Right lobe of liver (tissue), 6 donors: ENCODE data around the gene CSF3R. TPM values are rescaled to one million over a fixed set of nuclear protein-coding genes. Genes with fewer than 3 reads are reported as not detected.

Experiments
- ATAC-seq, 4 donors: fragments of 200-7000 bp; cut with Tn5 transposase; one replicate each; pipeline ENCODE4 v1.9.1; 2020; ENCODE audit warnings: mild to moderate bottlenecking in 4 of 4, moderate library complexity in 4 of 4
- DNase-seq, 3 donors: peaks; one replicate each; pipeline ENCODE4 v3.0.0-alpha.2; 2020
- H3K27ac ChIP-seq, 3 donors: fragments of 200-600 bp; one replicate each; pipeline ENCODE4 v1.8.0; 2022
- H3K27me3 ChIP-seq, 2 donors: fragments of 200-600 bp; one replicate each; pipeline ENCODE4 v1.8.0; 2022
- H3K36me3 ChIP-seq, 4 donors: fragments of 200-600 bp; sonication (generic) in 1 of 4; one replicate each; pipeline versions ENCODE4 v1.5.1 to v1.8.0; 2017 to 2022; ENCODE audit warnings: control low read depth in 1 of 4
- H3K4me1 ChIP-seq, 4 donors: fragments of 200-600 bp; sonication (generic) in 1 of 4; one replicate each; pipeline versions ENCODE4 v1.5.1 to v1.8.0; 2017 to 2022; ENCODE audit warnings: control low read depth in 1 of 4
- H3K4me3 ChIP-seq, 3 donors: fragments of 200-600 bp; one replicate each; pipeline ENCODE4 v1.8.0; 2022
- H3K9me3 ChIP-seq, 4 donors: fragments of 200-600 bp; sonication (generic) in 1 of 4; one replicate each; pipeline versions ENCODE4 v1.5.1 to v1.8.0; 2017 to 2022; ENCODE audit warnings: control low read depth in 1 of 4
- POLR2A ChIP-seq: fragments of 450-650 bp; IDR thresholded peaks from one replicate; pipeline ENCODE4 v1.6.1; 2017; ENCODE audit warnings: antibody characterized with exemption, mild to moderate bottlenecking
- WGBS: methylation state at CpG from one replicate; pipeline ENCODE4 v1.1.6; 2018; ENCODE audit warnings: low coverage, low lambda C conversion rate; ENCODE audit not compliant: insufficient coverage; ENCODE audit errors: missing lambda C conversion rate; 5-methylcytosine and 5-hydroxymethylcytosine counted together
- intact Hi-C, 2 donors: fragments of 100-400 bp; cut with DNase I; formaldehyde crosslinking; loops; one replicate each; pipeline versions ENCODE4 v1.11.2 to v1.14.1; 2022
- total RNA-seq, 6 experiments: library from RNA; depleted of rRNA in 2 of 6; stranded (reverse); fragments of >200 nt in 2 of 6; fragmentation: NEBNext Ultra II Directional in 3 of 6; extraction: Animal tissue kit (Norgen Biotek cat#: 25700) in 3 of 6; gene quantifications; one replicate each; pipeline versions ENCODE4 v1.1.0 to v1.2.4, GENCODE V29; 2016 to 2023
- TF ChIP-seq, protein P1 (sequence below), 4 donors: fragments of 200-600 bp in 3 of 4; fragments of 450-650 bp in 1 of 4; IDR thresholded peaks; one replicate each; pipeline versions ENCODE4 v1.5.1 to v1.8.0; 2016 to 2022; ENCODE audit warnings: antibody characterized with exemption in 4 of 4, mild to moderate bottlenecking in 2 of 4
- donor health status: DM: no; HTN: yes; CAD: no.
- donor health status: DM: no; HTN: no; CAD: no.
- donor health status: DM: no; HTN: no; CAD: no.
- donor health status: DM: no; HTN: yes; CAD: no.
- donor health status: DM: no; HTN: yes; CAD: no.

Gene CSF3R
- total RNA-seq, 6 experiments from 2014 or later = 4.1 to 14.0 (median 9.5) TPM

GRCh38 chr1:36440646-36441045, 42.1 kb downstream of the CSF3R start:
- 92% methylated on average over 3 of the region's 3 CpGs for WGBS
- H3K27ac ChIP-seq = no peak overlapping the region
- intact Hi-C loops = no loop called here

DNA sequence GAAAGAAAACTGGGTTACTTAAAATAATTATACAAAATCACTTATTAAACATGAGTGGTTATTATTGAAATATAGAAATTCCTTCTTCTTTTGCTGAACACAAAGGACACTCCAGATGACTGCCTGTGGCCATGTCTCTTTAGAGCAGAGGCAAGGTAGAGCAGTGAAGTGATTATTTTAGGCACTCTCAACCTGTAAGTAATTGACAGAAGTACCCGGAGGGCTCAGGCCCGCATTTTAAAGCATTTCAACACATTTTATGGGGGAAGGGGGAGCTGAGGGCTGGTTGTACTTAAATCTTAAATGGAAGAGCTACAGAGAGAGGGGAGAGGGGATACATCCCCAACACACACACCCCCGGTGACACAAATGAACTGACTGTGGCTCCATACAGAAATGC, 42.7 kb downstream of the CSF3R start:
- Histone ChIP-seq H3K4me3 (no peak overlapping the region), H3K4me1 (no peaks in the 10 kb centered on the region), H3K27ac (no peak overlapping the region), H3K9me3 (no peaks in the 10 kb centered on the region), H3K27me3 (no peaks in the 10 kb centered on the region), H3K36me3 (no peaks in the 10 kb centered on the region)
- ATAC-seq (no peak), DNase-seq (no peak)
- TF ChIP-seq, protein P1, sequence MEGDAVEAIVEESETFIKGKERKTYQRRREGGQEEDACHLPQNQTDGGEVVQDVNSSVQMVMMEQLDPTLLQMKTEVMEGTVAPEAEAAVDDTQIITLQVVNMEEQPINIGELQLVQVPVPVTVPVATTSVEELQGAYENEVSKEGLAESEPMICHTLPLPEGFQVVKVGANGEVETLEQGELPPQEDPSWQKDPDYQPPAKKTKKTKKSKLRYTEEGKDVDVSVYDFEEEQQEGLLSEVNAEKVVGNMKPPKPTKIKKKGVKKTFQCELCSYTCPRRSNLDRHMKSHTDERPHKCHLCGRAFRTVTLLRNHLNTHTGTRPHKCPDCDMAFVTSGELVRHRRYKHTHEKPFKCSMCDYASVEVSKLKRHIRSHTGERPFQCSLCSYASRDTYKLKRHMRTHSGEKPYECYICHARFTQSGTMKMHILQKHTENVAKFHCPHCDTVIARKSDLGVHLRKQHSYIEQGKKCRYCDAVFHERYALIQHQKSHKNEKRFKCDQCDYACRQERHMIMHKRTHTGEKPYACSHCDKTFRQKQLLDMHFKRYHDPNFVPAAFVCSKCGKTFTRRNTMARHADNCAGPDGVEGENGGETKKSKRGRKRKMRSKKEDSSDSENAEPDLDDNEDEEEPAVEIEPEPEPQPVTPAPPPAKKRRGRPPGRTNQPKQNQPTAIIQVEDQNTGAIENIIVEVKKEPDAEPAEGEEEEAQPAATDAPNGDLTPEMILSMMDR (IDR thresholded peaks at IDR 0.05) = no peak
- no peak for TF ChIP-seq POLR2A
- intact Hi-C loops = no loop called here
- WGBS = 71% methylated on average over 3 of the region's 3 CpGs

More at GRCh38 chr1:36440646-36441045, 42.1 kb downstream of the CSF3R start:
- no peaks in the 10 kb centered on the region for H3K36me3 ChIP-seq
- TF ChIP-seq POLR2A = no peak
- TF ChIP-seq, protein P1 (IDR thresholded peaks at IDR 0.05) = no peak
- DNase-seq (no peak), ATAC-seq (no peak)
- no peaks in the 10 kb centered on the region for H3K27me3 ChIP-seq
- H3K4me3 ChIP-seq = no peak overlapping the region
- H3K9me3 ChIP-seq = no peaks in the 10 kb centered on the region
- H3K4me1 ChIP-seq = no peaks in the 10 kb centered on the region

DNA sequence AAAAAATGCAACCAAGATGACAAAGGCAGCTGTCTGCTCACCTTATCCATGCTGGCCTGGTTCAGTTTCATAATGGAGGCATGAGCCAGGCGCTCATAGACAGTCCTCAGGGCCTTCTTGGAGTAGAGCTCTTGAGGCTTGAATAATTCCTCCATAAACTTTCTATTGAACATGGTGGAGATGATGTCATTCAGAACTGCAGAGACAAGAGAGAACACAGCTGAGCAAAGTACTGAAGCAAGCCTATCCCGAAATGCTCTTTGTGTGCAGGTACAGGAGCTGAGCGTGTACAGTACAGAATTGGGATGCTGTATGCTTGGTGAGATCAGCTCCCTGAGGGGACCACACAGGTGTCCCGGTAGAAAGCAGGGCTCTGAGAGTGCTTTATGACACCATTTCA, 44.0 kb downstream of the CSF3R start:
- H3K27me3 ChIP-seq = no peaks in the 10 kb centered on the region
- no peaks in the 10 kb centered on the region for H3K4me1 ChIP-seq
- 86% methylated on average over 4 of the region's 4 CpGs for WGBS
- H3K36me3 ChIP-seq = no peaks in the 10 kb centered on the region
- ATAC-seq (no peak), DNase-seq (no peak)
- H3K4me3 ChIP-seq = no peak overlapping the region
- intact Hi-C loops = no loop called here
- TF ChIP-seq, protein P1 (IDR thresholded peaks at IDR 0.05) = no peak
- no peak for TF ChIP-seq POLR2A
- H3K27ac ChIP-seq = no peak overlapping the region
- H3K9me3 ChIP-seq = no peaks in the 10 kb centered on the region

DNA sequence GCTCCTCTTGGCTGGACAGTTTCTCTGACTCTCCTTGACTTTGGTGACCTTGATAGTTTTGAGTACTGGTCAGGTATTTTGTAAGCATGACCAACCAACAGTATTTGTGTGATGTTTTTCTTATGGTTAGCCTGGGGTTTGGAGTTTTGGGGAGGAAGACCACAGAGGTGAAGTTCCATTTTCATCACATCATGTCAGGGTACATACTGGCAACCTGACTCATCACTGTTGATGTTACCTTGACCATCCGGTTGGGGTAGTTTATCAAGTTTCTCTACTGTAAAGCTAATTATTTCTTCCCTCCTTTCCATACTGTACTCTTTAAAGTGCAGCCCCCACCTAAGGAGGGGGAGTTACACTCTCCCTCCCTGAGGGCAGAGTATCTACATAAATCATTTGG, 45.9 kb downstream of the CSF3R start:
- Histone ChIP-seq H3K4me1 (peaks cover 0 to 9% (median 0%) of the 10 kb centered on the region in 4 donors), H3K4me3 (no peak overlapping the region), H3K27ac (no peak overlapping the region), H3K36me3 (no peaks in the 10 kb centered on the region), H3K9me3 (no peaks in the 10 kb centered on the region), H3K27me3 (no peaks in the 10 kb centered on the region)
- intact Hi-C loops = no loop called here
- WGBS = 100% methylated on average over 1 of the region's 1 CpG
- TF ChIP-seq POLR2A = no peak
- TF ChIP-seq, protein P1 (IDR thresholded peaks at IDR 0.05) = no peak
- ATAC-seq (no peak), DNase-seq (no peak)

DNA sequence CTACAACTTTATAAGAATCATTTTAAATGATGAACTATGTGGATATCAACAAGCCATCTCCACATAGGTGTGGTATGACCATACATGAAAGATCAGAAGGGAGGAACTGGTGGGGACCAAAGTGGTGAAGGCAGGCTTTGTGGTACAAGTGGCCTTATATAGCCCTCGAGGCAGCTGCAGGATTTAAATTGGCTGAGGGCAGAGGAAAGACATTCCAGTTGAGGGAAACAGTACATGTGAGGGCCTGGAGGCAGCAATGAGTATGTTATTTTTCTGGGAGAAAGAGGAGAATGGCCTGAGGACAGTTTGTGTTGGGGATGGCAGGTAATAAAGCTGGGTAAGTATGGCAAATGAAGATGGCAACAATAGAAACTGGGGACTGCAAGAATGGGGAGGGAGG, 49.6 kb downstream of the CSF3R start:
- H3K27ac ChIP-seq = no peak overlapping the region
- intact Hi-C loops = no loop called here
- H3K4me1 ChIP-seq = peaks cover 0 to 9% (median 0%) of the 10 kb centered on the region in 4 donors
- TF ChIP-seq, protein P1 (IDR thresholded peaks at IDR 0.05) = no peak
- TF ChIP-seq POLR2A = no peak
- H3K9me3 ChIP-seq = no peaks in the 10 kb centered on the region
- WGBS = 36% methylated on average over 1 of the region's 1 CpG
- no peak overlapping the region for H3K4me3 ChIP-seq
- H3K36me3 ChIP-seq = no peaks in the 10 kb centered on the region
- no peak for ATAC-seq
- no peaks in the 10 kb centered on the region for H3K27me3 ChIP-seq
- no peak for DNase-seq
